GM18858 (cell line): ENCODE measurements around the gene RTP1.
"Not testable (repeated sequence)": the region's sequence is repeated elsewhere in the genome, so short reads cannot be mapped to it uniquely, and the experiment has no call there.

ENCODE experiments used
- ATAC-seq: cut with Tn5 transposase; IDR thresholded peaks from one replicate; pipeline ENCODE4 v1.9.1; 2021; ENCODE audit not compliant: unreplicated experiment

Gene RTP1

DNA sequence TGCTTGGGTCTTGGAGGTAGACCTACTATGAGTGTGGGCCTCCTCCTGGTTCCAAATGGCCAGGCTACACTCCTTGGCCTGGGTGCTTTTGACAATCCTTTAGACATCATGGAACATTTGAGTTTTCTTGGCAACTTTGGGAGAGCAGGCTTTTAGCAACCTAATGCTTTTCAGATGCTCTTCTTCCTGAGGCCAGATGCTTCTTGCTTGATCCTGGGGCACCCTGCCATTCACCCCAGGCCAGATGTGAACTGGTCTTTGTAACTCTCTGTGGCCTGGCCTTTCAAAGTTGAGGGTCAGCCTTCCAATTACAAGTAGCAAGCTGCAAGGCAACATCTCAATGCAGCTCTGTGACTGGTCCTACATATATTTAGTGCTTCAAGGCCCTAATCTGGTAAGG, 40.5 kb downstream of the RTP1 start:
- ATAC-seq: no peak

DNA sequence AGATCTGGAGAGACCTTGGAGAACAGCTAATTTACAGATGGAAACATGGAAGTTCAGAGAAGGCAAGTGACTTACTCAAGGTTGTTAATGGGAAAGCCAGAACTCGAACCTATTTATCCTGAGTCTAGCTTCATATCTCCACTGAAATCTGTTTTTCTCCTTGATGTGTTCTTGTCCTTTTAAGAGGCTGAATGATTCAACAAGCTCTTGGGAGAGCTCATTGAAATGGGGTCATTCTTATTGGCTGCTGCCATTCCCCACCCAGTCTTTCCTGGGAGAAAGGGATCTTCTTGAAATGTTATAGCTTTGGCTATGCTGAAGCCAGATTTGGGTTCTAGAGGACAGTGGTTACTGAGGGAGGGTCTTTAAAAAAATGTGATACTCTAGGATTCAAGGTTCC, 41.0 kb downstream of the RTP1 start:
- ATAC-seq: no peak

DNA sequence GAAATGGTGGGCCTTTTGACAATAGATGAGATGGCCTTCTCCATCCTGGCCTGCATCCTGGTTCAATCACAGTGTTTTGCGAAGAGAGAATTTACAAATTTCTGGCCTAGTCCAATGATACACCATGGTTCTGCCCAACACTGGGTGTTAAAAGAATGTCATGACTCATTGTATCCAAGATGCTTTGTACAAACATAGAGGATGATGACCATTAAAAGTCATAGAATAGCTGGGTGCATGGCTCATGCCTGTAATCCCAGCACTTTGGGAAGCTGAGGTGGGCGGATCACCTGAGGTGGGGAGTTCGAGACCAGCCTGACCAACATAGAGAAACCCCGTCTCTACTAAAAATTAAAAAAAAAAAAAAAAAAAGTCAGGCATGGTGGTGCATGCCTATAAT, 41.5 kb downstream of the RTP1 start:
- ATAC-seq: not testable (repeated sequence)

DNA sequence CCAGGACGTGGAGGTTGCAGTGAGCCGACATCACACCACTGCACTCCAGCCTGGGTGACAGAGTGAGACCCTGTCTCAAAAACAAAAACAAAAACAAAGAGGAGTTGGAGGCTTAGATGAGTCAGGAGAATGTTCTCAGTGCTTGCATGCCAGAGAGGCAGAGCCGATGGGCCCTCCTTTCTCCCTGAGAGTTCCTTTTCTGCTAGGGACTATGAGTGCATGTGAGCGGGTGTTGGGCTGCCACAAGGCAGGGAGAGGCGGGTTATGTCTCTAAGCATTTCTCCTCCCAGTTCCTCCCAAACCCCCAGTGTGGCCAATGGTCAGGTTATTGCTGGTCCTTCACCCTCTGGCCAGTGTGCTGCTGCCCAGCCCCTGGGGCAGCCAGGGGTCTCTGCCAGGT, 45.1 kb downstream of the RTP1 start:
- no peak for ATAC-seq

DNA sequence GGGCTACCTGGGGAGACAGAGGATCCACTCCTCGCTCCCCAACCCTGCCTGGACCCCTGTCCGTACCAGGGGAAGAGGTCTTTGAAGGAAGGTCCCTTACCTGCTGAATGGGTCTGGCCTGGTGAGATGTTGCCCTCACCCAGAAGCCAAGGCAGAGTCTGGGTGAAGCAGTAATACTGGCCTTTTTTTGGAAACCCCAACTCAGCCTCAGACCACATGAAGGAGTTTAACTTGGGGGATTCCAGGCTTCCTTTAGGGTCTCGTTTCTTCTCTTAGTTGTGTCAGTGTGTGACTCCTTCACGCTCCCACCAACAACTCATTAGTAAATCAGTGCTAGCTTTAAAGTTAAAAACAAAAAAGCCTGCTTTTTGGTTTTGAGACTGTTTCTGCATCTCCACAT, 45.6 kb downstream of the RTP1 start:
- ATAC-seq: no peak

DNA sequence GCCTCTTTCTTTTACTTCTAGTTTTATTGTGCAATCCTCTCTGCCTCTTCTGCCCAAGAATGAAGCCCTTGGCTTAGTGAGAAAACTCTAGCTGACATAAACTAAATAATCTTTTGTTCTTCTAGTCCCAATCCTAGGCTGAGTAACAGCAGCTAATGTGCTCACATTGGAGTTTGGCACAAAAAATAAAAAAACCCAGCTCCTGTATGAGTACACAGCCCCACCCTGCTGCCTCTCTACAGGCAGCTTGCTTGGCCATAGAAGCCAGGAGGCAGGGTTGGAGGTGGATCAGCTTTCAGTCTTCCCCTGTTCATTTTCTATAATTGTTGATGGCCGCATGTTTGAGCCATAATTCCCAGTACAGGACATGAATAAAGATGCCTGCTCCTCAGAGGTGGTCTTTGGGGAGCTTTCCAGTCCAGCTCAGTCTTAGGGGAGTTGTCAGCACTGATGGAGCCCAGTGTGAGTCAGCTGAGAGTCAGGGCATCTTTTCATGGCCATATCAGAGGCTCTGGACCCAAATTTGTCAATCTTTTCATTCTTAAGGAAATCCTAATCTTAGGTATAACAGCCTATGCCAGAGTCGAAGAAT, 46.7 kb downstream of the RTP1 start:
- no peak for ATAC-seq

DNA sequence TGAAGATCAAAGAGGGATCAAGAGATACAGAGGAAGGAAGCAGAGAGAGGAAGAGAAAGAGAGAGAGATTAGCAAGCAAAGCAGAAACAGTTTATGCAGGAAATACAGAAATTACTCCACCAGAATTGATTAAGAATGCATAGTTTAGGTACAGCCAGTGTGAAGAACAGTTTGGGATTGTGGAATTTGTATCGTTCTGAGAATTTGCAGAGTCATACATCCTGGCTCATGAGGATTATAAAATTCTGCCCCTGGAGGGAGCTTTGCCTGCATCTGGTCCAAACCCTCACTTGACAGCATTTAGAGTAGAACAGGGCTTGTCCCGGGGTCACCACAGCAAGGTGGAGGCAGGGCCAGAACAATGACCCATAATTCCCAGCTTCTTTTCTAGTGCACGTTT, 50.1 kb downstream of the RTP1 start:
- ATAC-seq: no peak
